K562 (cell line): ENCODE data around the gene FAM20C. TPM values are rescaled to one million over a fixed set of nuclear protein-coding genes. Genes with fewer than 3 reads are reported as not detected.

Experiments used
- ATAC-seq: fragments of 200-7000 bp; cut with Tn5 transposase; 3 replicates; pipeline ENCODE4 v1.9.1; 2020; ENCODE audit warnings: moderate library complexity
- BruUV-seq: library from RNA; stranded (reverse); fragments of 400-500 nt; replicated peaks from 2 replicates; lab custom pipeline; 2021; lab: Mats Ljungman, UMichigan
- CTCF ChIA-PET: fragments of 300-600 bp; formaldehyde crosslinking; extraction: SDS; loops from one replicate; lab custom pipeline; 2021; ENCODE audit warnings: low intra/inter-chr PET ratio; lab: Yijun Ruan, JAX
- POLR2A ChIA-PET: fragments of 300-600, 350-650 bp; sonication (Branson Sonifier 250); formaldehyde crosslinking; extraction: SDS; loops from one replicate; lab custom pipeline; 2021; ENCODE audit warnings: antibody characterized with exemption, inconsistent platforms; lab: Yijun Ruan, JAX
- DNase-seq, 4 experiments: peaks; one replicate each; pipeline versions ENCODE4 v3.0.0 to v3.0.0-alpha.2; 2011 to 2018; ENCODE audit warnings: low spot score in 3 of 4, mixed read lengths in 3 of 4; ENCODE audit errors: extremely low read depth in 1 of 4
- FAIRE-seq: peaks from 2 replicates; lab custom pipeline; 2011; peaks lifted over from hg19 to GRCh38; lab: Jason Lieb, UNC
- H2AFZ ChIP-seq: 2 replicates; pipeline ENCODE4 v1.6.0; 2011; ENCODE audit warnings: low read depth, low read length, control low read depth, inconsistent platforms
- H3K27ac ChIP-seq: fragments of 200-600 bp; 3 replicates; pipeline ENCODE4 v1.8.0; 2011; ENCODE audit warnings: low read depth, mild to moderate bottlenecking, control low read depth, inconsistent platforms, low read length, moderate library complexity, mixed read lengths; ENCODE audit errors: extremely low read depth
- H3K27me3 ChIP-seq, 2 experiments: fragments of 300-600 bp in 1 of 2; 2 replicates in 1 of 2; 3 replicates in 1 of 2; pipeline versions ENCODE4 v1.6.0 to v1.8.0; 2011; ENCODE audit warnings: inconsistent platforms in 2 of 2, low read length in 2 of 2, mild to moderate bottlenecking in 1 of 2, mixed read lengths in 1 of 2, moderate library complexity in 1 of 2; ENCODE audit not compliant: control insufficient read depth in 2 of 2, insufficient read depth in 2 of 2
- H3K36me3 ChIP-seq: fragments of 300-600 bp; 3 replicates; pipeline ENCODE4 v1.8.0; 2011; ENCODE audit warnings: mild to moderate bottlenecking, low read length, inconsistent platforms; ENCODE audit not compliant: control insufficient read depth, insufficient read depth
- H3K4me1 ChIP-seq, 2 experiments: fragments of 200-600 bp in 1 of 2; replicated peaks in 1 of 2; 2 replicates in 1 of 2; 3 replicates in 1 of 2; pipeline versions ENCODE4 v1.5.1 to v1.8.0; 2011; ENCODE audit warnings: inconsistent platforms in 2 of 2, low read length in 2 of 2, mild to moderate bottlenecking in 1 of 2, mixed read lengths in 1 of 2, moderate library complexity in 1 of 2; ENCODE audit not compliant: control insufficient read depth in 2 of 2, insufficient read depth in 2 of 2
- H3K4me2 ChIP-seq: 2 replicates; pipeline ENCODE4 v1.6.1; 2011; ENCODE audit warnings: low read length, control low read depth, inconsistent platforms, mixed read lengths; ENCODE audit not compliant: insufficient read depth
- H3K4me3 ChIP-seq: fragments of 200-600 bp; sonication (generic), shearing (Covaris generic); 2 replicates; pipeline ENCODE4 v1.5.1; 2016; ENCODE audit warnings: control low read depth, inconsistent platforms
- H3K79me2 ChIP-seq: fragments of 200-600 bp; 3 replicates; pipeline ENCODE4 v1.8.0; 2011; ENCODE audit warnings: low read length, inconsistent platforms; ENCODE audit not compliant: control insufficient read depth, insufficient read depth
- H3K9ac ChIP-seq, 2 experiments: 2 replicates each; pipeline versions ENCODE4 v1.6.0 to v1.6.1; 2011; ENCODE audit warnings: low read depth in 2 of 2, low read length in 2 of 2, control low read depth in 1 of 2, inconsistent platforms in 1 of 2, mild to moderate bottlenecking in 1 of 2, mixed read lengths in 1 of 2; ENCODE audit not compliant: insufficient read depth in 1 of 2
- H3K9me1 ChIP-seq: one replicate; pipeline ENCODE4 v1.6.0; 2011; ENCODE audit warnings: inconsistent platforms, mild to moderate bottlenecking, low read length, moderate library complexity; ENCODE audit not compliant: control insufficient read depth, insufficient read depth
- H3K9me3 ChIP-seq: replicated peaks from 2 replicates; pipeline ENCODE4 v1.5.1; 2011; ENCODE audit warnings: low read depth, low read length, inconsistent platforms; ENCODE audit not compliant: control insufficient read depth, insufficient read depth
- H4K20me1 ChIP-seq: replicated peaks from 2 replicates; pipeline ENCODE4 v1.6.1; 2011; ENCODE audit warnings: low read length, inconsistent platforms, mixed read lengths; ENCODE audit not compliant: control insufficient read depth, insufficient read depth
- CCNT2 ChIP-seq: IDR thresholded peaks from 2 replicates; pipeline ENCODE4 v1.6.1; 2011; ENCODE audit warnings: borderline replicate concordance, low read depth, mild to moderate bottlenecking, moderate library complexity, mixed read lengths, low read length; ENCODE audit not compliant: insufficient read length; ENCODE audit errors: extremely low read depth
- ETV6 ChIP-seq, 3 experiments: fragments of 150-350 bp in 1 of 3; sonication (generic) in 1 of 3; formaldehyde crosslinking in 1 of 3; IDR thresholded peaks; 2 replicates each; pipeline versions ENCODE4 v1.6.1 to v1.8.0; 2014 to 2022; ENCODE audit warnings: borderline replicate concordance in 2 of 3, low read depth in 2 of 3, antibody characterized with exemption in 1 of 3, low read length in 1 of 3, mild to moderate bottlenecking in 1 of 3, missing genetic modification reagents in 1 of 3
- JUND ChIP-seq, 2 experiments: IDR thresholded peaks; 2 replicates in 1 of 2; 3 replicates in 1 of 2; pipeline ENCODE4 v1.6.1; 2011; ENCODE audit warnings: borderline replicate concordance in 2 of 2, low read depth in 2 of 2, low read length in 2 of 2, improper control_type of control experiment in 1 of 2, missing biosample characterization in 1 of 2, missing genetic modification characterization in 1 of 2, missing genetic modification reagents in 1 of 2
- MCM7 ChIP-seq, 2 experiments: fragments of 450-650 bp; IDR thresholded peaks; 2 replicates each; pipeline ENCODE4 v1.6.1; 2016 to 2018
- MXI1 ChIP-seq: IDR thresholded peaks from 2 replicates; pipeline ENCODE4 v1.6.1; 2011; ENCODE audit warnings: low read depth, mild to moderate bottlenecking, improper control_type of control experiment, low read length
- RCOR1 ChIP-seq, 2 experiments: IDR thresholded peaks; 2 replicates each; pipeline ENCODE4 v1.6.1; 2012; ENCODE audit warnings: low read depth in 2 of 2, low read length in 2 of 2, borderline replicate concordance in 1 of 2, improper control_type of control experiment in 1 of 2
- ZFP30 ChIP-seq: fragments of 250-450 bp; sonication (Bioruptor Pico); IDR thresholded peaks from 2 replicates; pipeline ENCODE4 v1.8.0; 2022; ENCODE audit warnings: moderate library complexity, mild to moderate bottlenecking, inconsistent platforms, borderline replicate concordance
- ZNF165 ChIP-seq: fragments of 250-450 bp; sonication (Bioruptor Pico); IDR thresholded peaks from 2 replicates; pipeline ENCODE4 v1.4.0; 2020; ENCODE audit warnings: borderline replicate concordance
- ZNF263 ChIP-seq: sonication (generic); formaldehyde crosslinking; IDR thresholded peaks from 2 replicates; pipeline ENCODE4 v1.8.0; 2022; ENCODE audit warnings: mild to moderate bottlenecking, missing genetic modification reagents, borderline replicate concordance
- ZNF316 ChIP-seq: fragments of 450-650 bp; IDR thresholded peaks from 2 replicates; pipeline ENCODE4 v1.6.1; 2016
- ZNF518B ChIP-seq: fragments of 250-450 bp; sonication (Bioruptor Pico); IDR thresholded peaks from 2 replicates; pipeline ENCODE4 v1.5.0; 2021; ENCODE audit warnings: mild to moderate bottlenecking, moderate library complexity
- WGBS: fragments of 100-300 bp; shearing (Covaris generic); methylation state at CpG from one replicate; pipeline ENCODE4 v1.1.6; 2016; ENCODE audit warnings: low coverage, mixed read lengths; ENCODE audit not compliant: insufficient coverage; ENCODE audit errors: missing lambda C conversion rate; 5-methylcytosine and 5-hydroxymethylcytosine counted together
- in situ Hi-C: fragments of 300-500 bp; cut with MboI; formaldehyde crosslinking; loops from 4 replicates; pipeline ENCODE4 v1.15.0; 2018; ENCODE audit warnings: inconsistent platforms, mixed read lengths
- intact Hi-C: fragments of 100-400 bp; cut with micrococcal nuclease; formaldehyde crosslinking; loops from 2 replicates; pipeline ENCODE4 v1.14.2; 2022
- polyA plus RNA-seq, 8 experiments: library from polyadenylated mRNA; depleted of rRNA in 4 of 8; stranded (reverse) in 5 of 8; unstranded in 3 of 8; fragments of >200 nt; fragmentation: Nextera tagmentation in 2 of 8; fragmentation: Illumina TruSeq in 1 of 8; extraction: Ambion mirVana in 2 of 8; extraction: Trizol in 1 of 8; gene quantifications; 2 replicates each; pipeline versions ENCODE4 v1.2.1 to v1.2.3, GENCODE V29; 2011 to 2014; ENCODE audit warnings: inconsistent platforms in 1 of 8, missing spikeins in 1 of 8
- total RNA-seq, 7 experiments: library from RNA; depleted of rRNA in 6 of 7; stranded (reverse); fragments of >200 nt in 6 of 7; fragmentation: Illumina TruSeq in 2 of 7; extraction: Trizol in 2 of 7; gene quantifications; 2 replicates each; pipeline versions ENCODE4 v1.2.1 to v1.2.3, GENCODE V29; 2011 to 2021; ENCODE audit warnings: low replicate concordance in 1 of 7
- TF ChIP-seq, protein P1 (sequence below), 2 experiments: fragments of 450-650 bp in 1 of 2; sonication (generic) in 1 of 2; formaldehyde crosslinking; conservative IDR thresholded peaks; 2 replicates each; pipeline versions ENCODE4 v1.4.0 to v1.8.1; 2020 to 2022; ENCODE audit warnings: mild to moderate bottlenecking in 1 of 2, missing genetic modification reagents in 1 of 2
- TF ChIP-seq, protein P2 (sequence below): fragments of 250-450 bp; sonication (Bioruptor Pico); IDR thresholded peaks from 2 replicates; pipeline ENCODE4 v1.8.0; 2022; ENCODE audit warnings: inconsistent platforms, mild to moderate bottlenecking, moderate library complexity, borderline replicate concordance

The FAM20C gene
- total and polyA plus RNA-seq, 9 of the 15 experiments (the other 6 are each of a cell fraction or from before 2014, with no cell fraction given), result 0.09 TPM; not detected in 8

DNA sequence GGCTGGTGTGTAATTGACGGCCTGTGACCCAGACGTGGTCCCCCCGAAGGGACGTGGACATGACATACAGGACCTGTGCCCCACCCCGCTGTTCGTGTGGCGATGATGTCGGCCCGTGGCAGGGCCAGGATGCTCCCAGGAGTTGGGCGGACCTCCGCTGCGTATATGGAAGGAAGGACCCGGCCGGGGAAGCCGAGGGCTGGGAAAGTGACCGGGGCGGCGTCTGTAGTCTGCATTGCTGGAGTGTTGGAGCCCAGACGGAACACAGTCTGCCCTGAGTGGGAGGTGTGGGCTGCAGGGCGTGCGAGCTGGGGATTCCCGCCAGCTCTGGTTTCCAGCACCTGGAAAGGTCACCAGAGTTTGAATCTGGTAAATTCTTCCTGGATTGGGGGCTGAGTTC lies 52.6 kb downstream of the FAM20C start (continued):
- TF ChIP-seq ZFP30 (CRISPR knock-in tag) (no peak), ZNF263 (CRISPR knock-in tag) (no peak), ZNF316 (no peak), CCNT2 (no peak)
- TF ChIP-seq, protein P1, sequence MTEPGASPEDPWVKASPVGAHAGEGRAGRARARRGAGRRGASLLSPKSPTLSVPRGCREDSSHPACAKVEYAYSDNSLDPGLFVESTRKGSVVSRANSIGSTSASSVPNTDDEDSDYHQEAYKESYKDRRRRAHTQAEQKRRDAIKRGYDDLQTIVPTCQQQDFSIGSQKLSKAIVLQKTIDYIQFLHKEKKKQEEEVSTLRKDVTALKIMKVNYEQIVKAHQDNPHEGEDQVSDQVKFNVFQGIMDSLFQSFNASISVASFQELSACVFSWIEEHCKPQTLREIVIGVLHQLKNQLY (CRISPR knock-in tag; conservative IDR thresholded peaks at IDR 0.05), result no peak
- TF ChIP-seq, protein P2, sequence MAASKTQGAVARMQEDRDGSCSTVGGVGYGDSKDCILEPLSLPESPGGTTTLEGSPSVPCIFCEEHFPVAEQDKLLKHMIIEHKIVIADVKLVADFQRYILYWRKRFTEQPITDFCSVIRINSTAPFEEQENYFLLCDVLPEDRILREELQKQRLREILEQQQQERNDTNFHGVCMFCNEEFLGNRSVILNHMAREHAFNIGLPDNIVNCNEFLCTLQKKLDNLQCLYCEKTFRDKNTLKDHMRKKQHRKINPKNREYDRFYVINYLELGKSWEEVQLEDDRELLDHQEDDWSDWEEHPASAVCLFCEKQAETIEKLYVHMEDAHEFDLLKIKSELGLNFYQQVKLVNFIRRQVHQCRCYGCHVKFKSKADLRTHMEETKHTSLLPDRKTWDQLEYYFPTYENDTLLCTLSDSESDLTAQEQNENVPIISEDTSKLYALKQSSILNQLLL, result no peak

DNA sequence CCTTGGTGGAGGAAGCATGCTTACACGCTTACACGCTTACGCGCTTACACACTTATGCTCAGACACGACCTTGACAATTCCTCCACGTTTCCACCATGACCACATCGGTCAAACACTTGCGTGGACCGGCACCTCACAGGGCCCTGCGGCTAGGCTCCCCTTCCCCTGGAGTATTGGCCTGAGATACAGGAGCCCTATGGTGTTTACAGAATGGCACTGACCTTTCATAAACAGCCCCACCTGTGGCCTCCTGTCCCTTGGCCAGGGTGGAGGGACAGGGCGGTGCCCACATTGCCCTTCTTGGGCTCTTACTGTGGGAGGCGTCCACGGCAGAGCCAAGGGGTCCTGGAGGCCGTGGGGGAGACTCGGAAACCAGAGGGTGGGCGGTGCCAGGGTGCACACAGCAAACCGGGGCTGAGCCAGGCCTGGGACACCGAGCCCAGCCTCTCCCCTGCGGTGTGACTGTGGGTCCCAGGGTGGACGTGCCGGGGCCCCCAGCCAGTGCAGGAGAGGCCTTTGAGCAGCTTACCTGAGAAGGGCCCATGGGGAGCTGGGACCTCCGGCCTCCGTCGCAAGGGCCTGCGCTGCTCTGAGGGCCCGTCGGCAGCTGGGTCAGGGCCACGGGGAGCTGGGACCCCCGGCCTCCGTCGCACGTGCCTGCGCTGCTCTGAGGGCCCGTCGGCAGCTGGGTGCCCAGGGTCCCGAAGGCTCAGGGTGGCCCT lies 53.4 kb downstream of the FAM20C start:
- in situ Hi-C loops, result no loop called here
- ChIA-PET CTCF (no interaction called here), POLR2A (no interaction called here)
- DNase-seq (no peak), ATAC-seq (no peak), FAIRE-seq (no peak)
- Histone ChIP-seq H3K36me3 (no peaks in the 10 kb centered on the region), H3K27me3 (peaks cover 40 to 66% of the 10 kb centered on the region in 2 experiments), H3K4me2 (no peak overlapping the region), H3K4me3 (no peak overlapping the region), H4K20me1 (peaks cover 12% of the 10 kb centered on the region), H2AFZ (no peak overlapping the region), H3K9ac (no peak overlapping the region), H3K9me3 (no peaks in the 10 kb centered on the region), H3K27ac (no peak overlapping the region), H3K4me1 (peaks cover 0 to 17% of the 10 kb centered on the region in 2 experiments; a peak in 2 of 5 replicates), H3K79me2 (no peaks in the 10 kb centered on the region), H3K9me1 (no peaks in the 10 kb centered on the region)
- WGBS, result 9% methylated on average over 34 of the region's 36 CpGs
- no TSS peak for BruUV-seq
- intact Hi-C loops, result no loop called here
- TF ChIP-seq ETV6 (IDR thresholded peaks at IDR 0.05; ENCODE audit: borderline replicate concordance in 1 of 2, low read depth in 2 of 2, low read length in 1 of 2) (no peak), ETV6 (CRISPR knock-in tag; IDR thresholded peaks at IDR 0.05; ENCODE audit: borderline replicate concordance) (no peak), RCOR1 (IDR thresholded peaks at IDR 0.05; ENCODE audit: borderline replicate concordance in 1 of 2, low read depth in 2 of 2, low read length in 2 of 2) (no peak), MXI1 (no peak), ZNF518B (no peak), ZNF165 (CRISPR knock-in tag) (no peak), JUND (IDR thresholded peaks at IDR 0.05; ENCODE audit: borderline replicate concordance, low read depth, low read length) (no peak), JUND (tag; IDR thresholded peaks at IDR 0.05; ENCODE audit: borderline replicate concordance, low read depth, low read length) (no peak), MCM7 (IDR thresholded peaks at IDR 0.05) (no peak)
